K562 (cell line): ENCODE data around the gene TRIM37. TPM values are rescaled to one million over a fixed set of nuclear protein-coding genes. Genes with fewer than 3 reads are reported as not detected.

Experiments
- ATAC-seq: fragments of 200-7000 bp; cut with Tn5 transposase; 3 replicates; pipeline ENCODE4 v1.9.1; 2020; ENCODE audit warnings: moderate library complexity
- BruUV-seq: library from RNA; stranded (reverse); fragments of 400-500 nt; replicated peaks from 2 replicates; lab custom pipeline; 2021; lab: Mats Ljungman, UMichigan
- CTCF ChIA-PET: fragments of 300-600 bp; formaldehyde crosslinking; extraction: SDS; loops from one replicate; lab custom pipeline; 2021; ENCODE audit warnings: low intra/inter-chr PET ratio; lab: Yijun Ruan, JAX
- POLR2A ChIA-PET: fragments of 300-600, 350-650 bp; sonication (Branson Sonifier 250); formaldehyde crosslinking; extraction: SDS; loops from one replicate; lab custom pipeline; 2021; ENCODE audit warnings: antibody characterized with exemption, inconsistent platforms; lab: Yijun Ruan, JAX
- DNase-seq, 4 experiments: peaks; one replicate each; pipeline versions ENCODE4 v3.0.0 to v3.0.0-alpha.2; 2011 to 2018; ENCODE audit warnings: low spot score in 3 of 4, mixed read lengths in 3 of 4; ENCODE audit errors: extremely low read depth in 1 of 4
- FAIRE-seq: peaks from 2 replicates; lab custom pipeline; 2011; peaks lifted over from hg19 to GRCh38; lab: Jason Lieb, UNC
- H2AFZ ChIP-seq: 2 replicates; pipeline ENCODE4 v1.6.0; 2011; ENCODE audit warnings: low read depth, low read length, control low read depth, inconsistent platforms
- H3K27ac ChIP-seq: fragments of 200-600 bp; 3 replicates; pipeline ENCODE4 v1.8.0; 2011; ENCODE audit warnings: low read depth, mild to moderate bottlenecking, control low read depth, inconsistent platforms, low read length, moderate library complexity, mixed read lengths; ENCODE audit errors: extremely low read depth
- H3K27me3 ChIP-seq, 2 experiments: fragments of 300-600 bp in 1 of 2; 2 replicates in 1 of 2; 3 replicates in 1 of 2; pipeline versions ENCODE4 v1.6.0 to v1.8.0; 2011; ENCODE audit warnings: inconsistent platforms in 2 of 2, low read length in 2 of 2, mild to moderate bottlenecking in 1 of 2, mixed read lengths in 1 of 2, moderate library complexity in 1 of 2; ENCODE audit not compliant: control insufficient read depth in 2 of 2, insufficient read depth in 2 of 2
- H3K36me3 ChIP-seq: fragments of 300-600 bp; 3 replicates; pipeline ENCODE4 v1.8.0; 2011; ENCODE audit warnings: mild to moderate bottlenecking, low read length, inconsistent platforms; ENCODE audit not compliant: control insufficient read depth, insufficient read depth
- H3K4me1 ChIP-seq, 2 experiments: fragments of 200-600 bp in 1 of 2; replicated peaks in 1 of 2; 2 replicates in 1 of 2; 3 replicates in 1 of 2; pipeline versions ENCODE4 v1.5.1 to v1.8.0; 2011; ENCODE audit warnings: inconsistent platforms in 2 of 2, low read length in 2 of 2, mild to moderate bottlenecking in 1 of 2, mixed read lengths in 1 of 2, moderate library complexity in 1 of 2; ENCODE audit not compliant: control insufficient read depth in 2 of 2, insufficient read depth in 2 of 2
- H3K4me2 ChIP-seq: 2 replicates; pipeline ENCODE4 v1.6.1; 2011; ENCODE audit warnings: low read length, control low read depth, inconsistent platforms, mixed read lengths; ENCODE audit not compliant: insufficient read depth
- H3K4me3 ChIP-seq: fragments of 200-600 bp; sonication (generic), shearing (Covaris generic); 2 replicates; pipeline ENCODE4 v1.5.1; 2016; ENCODE audit warnings: control low read depth, inconsistent platforms
- H3K79me2 ChIP-seq: fragments of 200-600 bp; 3 replicates; pipeline ENCODE4 v1.8.0; 2011; ENCODE audit warnings: low read length, inconsistent platforms; ENCODE audit not compliant: control insufficient read depth, insufficient read depth
- H3K9ac ChIP-seq, 2 experiments: 2 replicates each; pipeline versions ENCODE4 v1.6.0 to v1.6.1; 2011; ENCODE audit warnings: low read depth in 2 of 2, low read length in 2 of 2, control low read depth in 1 of 2, inconsistent platforms in 1 of 2, mild to moderate bottlenecking in 1 of 2, mixed read lengths in 1 of 2; ENCODE audit not compliant: insufficient read depth in 1 of 2
- H3K9me1 ChIP-seq: one replicate; pipeline ENCODE4 v1.6.0; 2011; ENCODE audit warnings: inconsistent platforms, mild to moderate bottlenecking, low read length, moderate library complexity; ENCODE audit not compliant: control insufficient read depth, insufficient read depth
- H3K9me3 ChIP-seq: replicated peaks from 2 replicates; pipeline ENCODE4 v1.5.1; 2011; ENCODE audit warnings: low read depth, low read length, inconsistent platforms; ENCODE audit not compliant: control insufficient read depth, insufficient read depth
- H4K20me1 ChIP-seq: replicated peaks from 2 replicates; pipeline ENCODE4 v1.6.1; 2011; ENCODE audit warnings: low read length, inconsistent platforms, mixed read lengths; ENCODE audit not compliant: control insufficient read depth, insufficient read depth
- CREB5 ChIP-seq: fragments of 250-450 bp; sonication (Bioruptor Pico); IDR thresholded peaks from 2 replicates; pipeline ENCODE4 v1.5.0; 2020; ENCODE audit warnings: mild to moderate bottlenecking
- PRMT5 ChIP-seq: sonication (generic); formaldehyde crosslinking; IDR thresholded peaks from 2 replicates; pipeline ENCODE4 v1.5.0; 2020; ENCODE audit warnings: missing genetic modification reagents
- SRSF9 ChIP-seq: fragments of 200-400 bp; formaldehyde crosslinking; IDR thresholded peaks from 2 replicates; pipeline ENCODE4 v1.6.1; 2017; ENCODE audit warnings: low read depth, low read length, borderline replicate concordance
- XRCC3 ChIP-seq: fragments of 450-650 bp; IDR thresholded peaks from 2 replicates; pipeline ENCODE4 v1.6.1; 2017; ENCODE audit warnings: mild to moderate bottlenecking, moderate library complexity
- ZBTB11 ChIP-seq, 3 experiments: fragments of 200-800 bp in 1 of 3; fragments of 250-450 bp in 1 of 3; fragments of 450-650 bp in 1 of 3; sonication (Bioruptor Pico) in 1 of 3; sonication (Bioruptor generic) in 1 of 3; formaldehyde crosslinking in 1 of 3; IDR thresholded peaks; 2 replicates each; pipeline versions ENCODE4 v1.6.1 to v1.8.0; 2016 to 2022; ENCODE audit warnings: mild to moderate bottlenecking in 2 of 3, missing genetic modification characterization in 2 of 3, missing compliant biosample characterization in 1 of 3, moderate library complexity in 1 of 3
- ZNF699 ChIP-seq: fragments of 250-450 bp; sonication (Bioruptor Pico); IDR thresholded peaks from 2 replicates; pipeline ENCODE4 v1.8.0; 2021; ENCODE audit warnings: mild to moderate bottlenecking, moderate library complexity; ENCODE audit not compliant: insufficient replicate concordance
- whole genome bisulfite sequencing: fragments of 100-300 bp; shearing (Covaris generic); methylation state at CpG from one replicate; pipeline ENCODE4 v1.1.6; 2016; ENCODE audit warnings: low coverage, mixed read lengths; ENCODE audit not compliant: insufficient coverage; ENCODE audit errors: missing lambda C conversion rate; 5-methylcytosine and 5-hydroxymethylcytosine counted together
- in situ Hi-C: fragments of 300-500 bp; cut with MboI; formaldehyde crosslinking; loops from 4 replicates; pipeline ENCODE4 v1.15.0; 2018; ENCODE audit warnings: inconsistent platforms, mixed read lengths
- intact Hi-C: fragments of 100-400 bp; cut with micrococcal nuclease; formaldehyde crosslinking; loops from 2 replicates; pipeline ENCODE4 v1.14.2; 2022
- polyA plus RNA-seq, 8 experiments: library from polyadenylated mRNA; depleted of rRNA in 4 of 8; stranded (reverse) in 5 of 8; unstranded in 3 of 8; fragments of >200 nt; fragmentation: Nextera tagmentation in 2 of 8; fragmentation: Illumina TruSeq in 1 of 8; extraction: Ambion mirVana in 2 of 8; extraction: Trizol in 1 of 8; gene quantifications; 2 replicates each; pipeline versions ENCODE4 v1.2.1 to v1.2.3, GENCODE V29; 2011 to 2014; ENCODE audit warnings: inconsistent platforms in 1 of 8, missing spikeins in 1 of 8
- total RNA-seq, 7 experiments: library from RNA; depleted of rRNA in 6 of 7; stranded (reverse); fragments of >200 nt in 6 of 7; fragmentation: Illumina TruSeq in 2 of 7; extraction: Trizol in 2 of 7; gene quantifications; 2 replicates each; pipeline versions ENCODE4 v1.2.1 to v1.2.3, GENCODE V29; 2011 to 2021; ENCODE audit warnings: low replicate concordance in 1 of 7

TRIM37 gene
- total and polyA plus RNA-seq, 9 of the 15 experiments (the other 6 are each of a cell fraction or from before 2014, with no cell fraction given): 4.5 to 31.4 (median 23.8) TPM

GRCh38 chr17:58995247-58995940 is 111.3 kb downstream of the TRIM37 start:
- no peak for FAIRE-seq

More at GRCh38 chr17:58995247-58995940, 111.3 kb downstream of the TRIM37 start:
- no peak for DNase-seq
- no peak overlapping the region for H3K4me3 ChIP-seq
- H3K27ac ChIP-seq: no peak overlapping the region
- TF ChIP-seq SRSF9 (no peak), XRCC3 (no peak), PRMT5 (CRISPR knock-in tag) (no peak), ZNF699 (no peak), ZBTB11 (CRISPR knock-in tag; IDR thresholded peaks at IDR 0.05) (peak in 1 of 3 experiments; percentile 77; a peak in 2 of 6 replicates), CREB5 (no peak)
- no peak for ATAC-seq
- H3K36me3 ChIP-seq: peaks cover 26% of the 10 kb centered on the region; the same call in 2 of the 3 replicates
- H3K27me3 ChIP-seq: no peaks in the 10 kb centered on the region
- H3K79me2 ChIP-seq: no peaks in the 10 kb centered on the region
- WGBS: 100% methylated on average over 7 of the region's 7 CpGs
- H3K9ac ChIP-seq: no peak overlapping the region
- H4K20me1 ChIP-seq: no peaks in the 10 kb centered on the region
- no peak overlapping the region for H3K4me2 ChIP-seq
- POLR2A ChIA-PET: no interaction called here
- in situ Hi-C loops (no loop called here), intact Hi-C loops (no loop called here)
- no peaks in the 10 kb centered on the region for H3K4me1 ChIP-seq
- CTCF ChIA-PET: no interaction called here
- no peaks in the 10 kb centered on the region for H3K9me1 ChIP-seq
- no TSS peak for BruUV-seq
- no peak overlapping the region for H2AFZ ChIP-seq
- H3K9me3 ChIP-seq: no peaks in the 10 kb centered on the region
